ENCODE data around the gene SAMD9.
"Not testable (repeated sequence)": the region's sequence is repeated elsewhere in the genome, so short reads cannot be mapped to it uniquely, and the experiment has no call there.

The SAMD9 gene

DNA sequence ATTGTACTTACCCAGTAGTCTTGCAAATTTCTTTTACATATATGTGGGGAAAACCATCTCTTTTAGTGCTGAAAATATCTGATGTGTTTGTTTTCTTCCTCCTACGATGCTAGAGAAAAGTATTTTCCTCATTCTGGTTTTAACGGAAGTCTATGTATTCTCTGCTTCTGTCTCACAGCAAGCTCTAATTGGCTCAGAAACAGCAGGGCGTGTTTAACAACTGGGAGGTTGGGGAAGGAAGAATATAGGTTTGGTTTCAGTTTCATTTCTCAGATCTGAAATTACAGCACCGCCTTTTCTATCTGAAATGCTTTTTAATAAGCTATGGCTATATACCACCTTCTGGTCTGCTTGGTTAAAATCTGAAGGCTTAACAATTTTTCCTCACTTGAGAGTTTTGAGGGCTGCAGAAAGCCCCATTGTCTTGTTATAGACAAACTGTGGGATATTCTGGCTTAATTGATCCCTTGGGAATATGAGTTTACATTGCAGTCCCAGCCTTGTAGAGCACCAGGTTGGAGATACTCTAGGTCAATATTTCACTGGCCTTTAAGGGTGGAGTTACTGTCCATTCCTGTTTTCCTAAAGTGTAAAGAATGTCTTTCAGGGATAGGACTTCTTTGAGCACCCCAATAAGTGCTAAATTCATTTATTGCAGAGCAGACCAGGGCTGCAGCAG, at the start of gene SAMD9:
Gene SAMD9 (minus strand): TSS at position 128 of the 679 bp plus-strand sequence. CDS start 11,882 bp downstream, outside the sequence.
- peak; percentile 77 for DNase-seq

GRCh38 chr7:93165447-93165846, 47.7 kb upstream of the SAMD9 start:
- DNase-seq: no peak

DNA sequence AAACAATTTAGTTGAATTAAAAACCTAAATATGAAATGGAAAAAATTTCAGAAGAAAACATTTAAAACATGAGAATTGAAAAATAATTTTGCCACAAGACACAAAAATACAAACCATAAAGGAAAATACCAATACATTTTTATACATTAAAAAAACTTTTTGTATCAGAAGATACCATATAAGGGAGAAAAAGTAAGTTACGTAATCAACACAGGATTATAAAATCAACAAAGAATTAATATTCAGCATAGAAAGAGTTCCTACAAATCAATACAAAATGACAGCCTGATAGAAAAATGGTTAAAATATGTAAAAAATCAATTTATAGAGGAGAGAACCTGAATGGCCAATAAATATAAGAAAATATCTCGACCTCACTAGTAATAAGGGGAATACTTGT, 47.0 kb upstream of the SAMD9 start:
- no peak for DNase-seq

- no peak for DNase-seq
Observed at GRCh38 chr7:93161181-93161762, 43.5 kb upstream of the SAMD9 start.

- no peak for DNase-seq
Observed at GRCh38 chr7:93160410-93160809, 42.6 kb upstream of the SAMD9 start.

DNA sequence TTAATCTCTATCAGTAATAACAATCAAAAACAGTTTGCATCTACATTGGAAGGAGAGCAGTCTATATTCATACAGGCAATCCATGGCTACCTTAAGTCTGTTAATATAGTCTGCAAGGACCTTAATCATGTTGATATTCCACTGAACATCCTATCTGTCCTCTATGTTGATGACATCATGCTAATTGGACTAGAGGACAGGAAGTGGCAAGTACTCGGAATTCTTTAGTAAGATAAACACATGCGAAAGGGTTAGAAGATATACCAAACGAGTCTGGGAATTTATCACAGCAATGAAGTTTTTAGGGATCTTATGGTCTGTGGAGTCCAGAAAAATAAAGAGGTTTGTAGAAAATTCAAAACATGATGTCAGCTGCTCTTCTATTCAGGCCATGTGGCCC, 41.7 kb upstream of the SAMD9 start:
- DNase-seq: no peak

- DNase-seq: no peak
Observed at GRCh38 chr7:93156884-93157283, 39.1 kb upstream of the SAMD9 start.

DNA sequence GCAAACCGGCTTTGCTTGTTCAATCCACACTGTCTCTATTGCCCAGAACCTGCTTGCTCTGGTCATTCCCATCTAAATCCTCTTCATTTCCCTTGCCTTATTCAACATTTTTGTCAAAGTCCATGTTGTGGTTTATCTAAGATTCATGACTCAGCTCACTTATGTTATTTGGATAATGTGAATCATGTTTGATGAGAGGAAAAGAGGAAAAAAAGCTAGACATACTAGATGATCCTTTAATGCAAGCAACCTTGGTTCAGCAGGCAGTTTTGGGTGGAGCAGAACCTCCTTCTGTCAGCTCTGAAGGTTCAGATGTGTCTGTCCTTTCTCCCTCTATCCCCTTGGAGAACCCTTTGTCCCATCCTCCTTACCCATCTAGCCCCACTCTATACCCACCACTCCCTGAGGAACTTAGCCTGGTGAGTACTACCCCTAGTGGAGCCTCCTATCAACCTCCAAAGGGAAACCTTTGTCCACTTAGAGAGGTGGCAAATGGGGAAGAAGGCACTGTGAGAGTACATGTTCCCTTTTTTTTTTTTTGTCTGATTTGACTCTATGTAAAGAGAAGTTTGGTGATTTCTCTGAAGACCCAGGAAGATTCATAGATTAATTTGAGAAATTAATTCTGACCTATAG, 32.5 kb upstream of the SAMD9 start:
- no peak for DNase-seq

GRCh38 chr7:93148727-93149126, 30.9 kb upstream of the SAMD9 start:
- no peak for DNase-seq

GRCh38 chr7:93148144-93148543, 30.4 kb upstream of the SAMD9 start, which contains the start of gene SAMD9L:
TSS of gene SAMD9L (minus strand) at chr7:93148385. CDS start at chr7:93135971, 12,414 bp downstream.
- no peak for DNase-seq

DNA sequence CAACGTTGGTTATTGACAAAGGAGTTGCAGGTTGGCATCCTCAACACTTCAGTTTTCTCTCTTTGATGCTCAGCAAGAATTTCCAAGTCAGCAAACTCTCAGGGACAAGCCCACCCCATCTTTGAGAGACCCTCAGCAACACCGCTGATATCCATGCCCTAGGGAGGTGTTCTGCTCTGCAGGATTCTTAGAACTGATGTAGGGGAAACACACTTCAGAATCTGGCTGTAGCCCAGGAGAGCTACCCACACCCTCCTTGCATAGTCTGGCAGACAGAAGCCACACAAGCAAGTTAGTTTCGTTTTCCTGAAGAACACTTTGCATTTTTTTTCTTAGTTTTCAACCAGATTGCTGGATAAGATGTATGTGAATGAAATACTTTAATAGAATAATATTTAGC, 29.6 kb upstream of the SAMD9 start:
- peak; percentile 4 for DNase-seq

DNA sequence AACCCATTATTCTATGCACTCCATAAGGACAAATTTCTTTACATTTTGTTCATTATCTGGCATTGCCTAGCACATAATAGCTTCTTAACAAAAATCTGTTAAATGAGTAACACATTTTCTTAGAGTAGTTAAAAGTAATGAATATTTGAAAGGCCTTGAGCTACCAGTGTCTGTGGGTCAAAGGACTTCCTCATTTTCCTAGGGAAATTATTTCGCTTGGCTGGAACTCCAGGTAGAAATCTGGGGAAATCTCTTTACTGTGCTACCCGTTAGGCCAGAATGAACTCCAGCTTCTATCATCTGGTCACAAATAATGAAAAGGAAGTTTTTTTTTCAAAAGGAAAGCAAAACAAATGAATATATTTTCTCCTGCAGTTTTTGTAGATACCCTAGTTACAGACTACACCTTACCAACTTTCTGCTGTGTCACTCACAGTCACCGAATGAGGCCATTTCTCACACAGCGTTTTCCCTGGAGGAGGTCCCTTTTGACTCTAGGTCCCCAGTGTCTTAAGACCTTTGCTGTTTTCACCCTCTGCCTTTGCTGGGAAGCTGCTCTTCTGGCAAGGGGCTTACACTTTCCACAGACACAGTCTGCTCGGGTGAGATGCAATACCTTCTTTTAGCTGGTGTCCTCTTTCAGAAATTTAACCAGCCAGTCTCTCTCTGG, 28.8 kb upstream of the SAMD9 start:
- DNase-seq: no peak

GRCh38 chr7:93146036-93146435, 28.3 kb upstream of the SAMD9 start:
- DNase-seq: no peak

GRCh38 chr7:93145354-93145753, 27.6 kb upstream of the SAMD9 start:
- no peak for DNase-seq

DNA sequence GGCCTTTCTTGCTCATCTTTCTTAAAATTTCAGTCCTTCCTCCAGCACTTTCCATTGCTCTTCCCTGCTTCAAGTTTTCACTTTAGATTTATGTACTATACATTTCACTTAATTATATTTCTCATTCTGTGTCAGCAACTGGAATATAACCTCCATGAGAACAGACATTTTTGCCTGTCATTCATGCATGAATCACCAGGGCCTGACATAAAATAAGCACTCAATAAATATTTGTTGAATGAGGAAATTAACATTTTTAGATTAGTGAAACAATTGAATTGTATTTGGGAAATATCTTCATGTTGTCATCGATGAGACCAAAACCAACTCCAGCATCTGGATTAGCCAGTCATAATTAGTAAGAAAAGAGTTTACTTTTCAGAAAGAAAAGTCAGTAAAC, 24.3 kb upstream of the SAMD9 start:
- DNase-seq: no peak

DNA sequence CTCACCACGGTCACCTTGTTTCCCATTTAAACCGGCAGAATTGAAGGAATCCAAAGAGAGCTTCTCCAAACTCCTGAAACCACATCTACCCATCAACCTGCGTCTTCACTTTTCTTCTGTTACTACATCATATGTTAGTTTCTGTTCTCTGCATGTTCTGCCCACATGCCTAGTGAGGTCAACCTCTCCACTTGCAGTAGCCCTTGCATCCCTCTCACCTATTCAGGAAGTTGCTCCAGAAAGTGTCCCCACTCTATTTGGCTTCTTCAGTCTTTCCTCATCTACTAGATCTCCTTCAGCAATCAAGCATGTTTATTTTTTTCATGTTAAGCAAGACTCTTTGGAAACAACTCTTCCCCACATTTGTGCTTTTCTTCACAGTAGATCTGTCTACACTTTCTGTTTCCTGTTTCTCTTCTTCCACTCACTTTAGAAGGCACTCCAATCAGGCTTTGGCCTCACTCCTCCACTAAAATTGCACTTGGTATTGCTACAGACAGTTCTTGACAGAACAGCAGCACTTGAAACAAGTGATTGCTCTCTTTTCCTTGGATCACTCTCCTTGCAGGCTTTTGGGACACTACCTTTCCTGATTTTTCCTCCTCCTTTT, 22.9 kb upstream of the SAMD9 start:
- no peak for DNase-seq

DNA sequence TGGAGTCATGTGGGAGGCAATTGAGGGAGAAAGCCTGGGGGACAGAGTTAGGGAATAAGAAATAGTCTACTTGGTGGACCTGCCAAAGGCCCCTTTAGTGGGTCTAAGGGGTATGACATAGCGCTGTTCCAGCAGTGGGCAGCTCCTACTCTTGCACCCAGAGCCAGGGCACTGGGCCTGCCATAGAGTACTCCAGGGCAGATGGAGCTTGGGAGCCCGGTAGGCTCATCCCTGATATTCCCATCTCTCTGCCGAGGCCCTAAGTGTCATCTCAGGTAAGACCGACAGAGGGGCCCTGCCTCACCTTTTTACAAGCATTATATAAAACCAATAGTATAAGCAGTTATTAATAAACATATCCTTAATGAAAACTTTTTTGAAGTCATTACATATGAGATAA, 20.8 kb upstream of the SAMD9 start:
- no peak for DNase-seq

DNA sequence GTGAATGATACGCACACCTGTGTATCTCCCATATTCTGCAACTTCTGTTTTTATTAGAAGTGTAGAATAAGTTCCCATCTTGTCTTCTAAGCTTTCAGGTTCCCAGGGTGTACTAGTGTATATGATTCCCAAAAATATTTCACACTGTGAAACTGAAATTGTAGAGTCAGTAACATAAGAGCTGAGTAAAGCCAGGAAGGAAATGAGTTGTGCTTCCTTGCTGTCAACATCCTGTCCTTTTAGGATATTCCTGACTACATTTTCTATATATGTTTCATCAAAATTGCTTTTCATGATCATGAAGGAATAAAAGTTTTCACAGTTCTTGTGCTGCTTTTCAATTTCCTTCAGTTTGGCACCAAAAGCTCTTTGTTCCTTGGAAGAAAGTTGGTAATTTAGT, 15.2 kb upstream of the SAMD9 start:
- DNase-seq: no peak

DNA sequence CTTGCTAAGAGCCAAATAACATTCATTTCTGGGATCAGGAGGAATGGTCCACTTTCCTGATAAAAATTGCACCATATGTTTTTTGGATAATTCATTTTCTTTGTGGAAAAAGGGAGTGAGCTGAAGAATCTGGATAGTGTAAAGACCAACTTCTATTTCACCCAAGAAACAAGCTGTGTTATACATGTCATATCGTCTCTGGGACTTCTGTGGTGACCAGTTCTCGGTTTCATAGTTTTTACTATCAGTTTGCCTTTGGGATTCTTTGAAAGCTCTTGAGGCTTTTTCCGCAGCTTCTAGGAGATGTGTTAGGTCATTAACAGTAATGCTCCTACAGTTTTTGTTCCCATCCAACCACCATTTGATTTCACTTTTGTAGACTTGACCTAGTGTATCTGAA, 14.4 kb upstream of the SAMD9 start:
- DNase-seq: no peak

DNA sequence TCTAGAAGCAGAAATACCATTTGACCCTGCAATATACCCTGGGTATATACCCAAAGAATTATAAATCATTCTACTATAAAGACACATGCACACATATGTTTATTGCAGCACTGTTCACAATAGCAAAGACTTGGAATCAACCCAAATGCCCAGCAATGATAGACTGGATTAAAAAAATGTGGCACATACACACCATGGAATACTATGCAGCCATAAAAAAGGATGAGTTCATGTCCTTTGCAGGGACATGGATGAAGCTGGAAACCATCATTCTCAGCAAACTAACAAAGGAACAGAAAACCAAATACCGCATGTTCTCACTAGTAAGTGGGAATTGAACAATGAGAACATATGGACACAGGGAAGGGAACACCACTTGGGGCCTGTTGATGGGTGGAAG, 9.2 kb upstream of the SAMD9 start:
- not testable (repeated sequence) for DNase-seq

DNA sequence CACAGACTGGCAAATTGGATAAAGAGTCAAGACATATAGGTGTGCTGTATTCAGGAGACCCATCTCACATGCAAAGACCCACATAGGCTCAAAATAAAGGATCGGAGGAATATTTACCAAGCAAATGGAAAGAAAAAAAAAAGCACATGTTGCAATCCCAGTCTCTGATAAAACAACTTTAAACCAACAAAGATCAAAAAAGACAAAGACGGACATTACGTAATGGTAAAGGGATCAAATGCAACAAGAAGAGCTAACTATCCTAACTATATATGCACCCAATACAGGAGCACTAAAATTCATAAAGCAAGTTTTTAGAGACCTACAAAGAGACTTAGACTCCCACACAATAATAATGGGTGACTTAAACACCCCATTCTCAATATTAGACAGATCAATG, 5.8 kb upstream of the SAMD9 start:
- not testable (repeated sequence) for DNase-seq

DNA sequence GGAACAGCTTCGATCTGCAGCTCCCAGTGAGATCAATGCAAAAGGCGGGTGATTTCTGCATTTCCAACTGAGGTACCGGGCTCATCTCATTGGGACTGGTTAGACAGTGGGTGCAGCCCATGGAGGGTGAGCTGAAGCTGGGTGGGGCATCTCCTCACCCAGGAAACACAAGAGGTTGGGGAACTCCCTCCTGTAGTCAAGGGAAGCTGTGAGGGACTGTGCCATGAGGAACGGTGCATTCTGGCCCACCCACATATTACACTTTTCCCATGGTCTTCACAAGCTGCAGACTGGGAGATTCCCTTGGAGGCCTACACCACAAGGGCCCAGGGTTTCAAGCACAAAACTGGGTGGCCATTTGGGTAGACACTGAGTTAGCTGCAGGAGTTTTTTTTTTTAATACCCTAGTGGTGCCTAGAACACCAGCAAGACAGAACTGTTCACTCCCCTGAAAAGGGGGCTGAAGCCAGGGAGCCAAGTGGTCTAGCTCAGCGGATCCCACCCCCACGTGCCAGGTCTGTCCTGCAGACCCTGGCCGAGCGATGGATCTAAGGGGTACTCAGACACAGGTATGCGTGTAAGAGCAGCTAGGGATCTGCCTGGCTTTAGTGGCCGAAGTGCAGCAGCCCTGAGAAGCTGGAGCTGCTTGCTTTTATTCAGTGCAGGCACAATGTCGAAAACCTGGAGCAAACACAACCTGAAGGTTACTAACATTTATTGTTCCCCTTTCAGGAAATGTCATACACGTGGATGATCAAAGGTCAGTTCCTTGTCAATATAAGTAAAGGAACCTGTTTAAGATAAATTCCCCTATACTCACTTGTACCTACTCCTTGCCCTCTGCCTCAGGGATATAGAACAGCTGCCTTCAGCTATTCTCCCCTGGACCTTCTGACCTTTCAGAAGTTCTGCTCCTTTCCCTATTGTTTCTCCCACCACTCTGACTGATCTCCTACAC, 3.1 kb upstream of the SAMD9 start:
- no peak for DNase-seq
